NK-92 (cell line): ENCODE data around the gene SETBP1.
"Not testable (repeated sequence)": the region's sequence is repeated elsewhere in the genome, so short reads cannot be mapped to it uniquely, and the experiment has no call there.

Experiments used
- DNase-seq: peaks from one replicate; lab custom pipeline; 2025; ENCODE audit not compliant: unreplicated experiment; lab: John Stamatoyannopoulos, UW

Gene SETBP1

DNA sequence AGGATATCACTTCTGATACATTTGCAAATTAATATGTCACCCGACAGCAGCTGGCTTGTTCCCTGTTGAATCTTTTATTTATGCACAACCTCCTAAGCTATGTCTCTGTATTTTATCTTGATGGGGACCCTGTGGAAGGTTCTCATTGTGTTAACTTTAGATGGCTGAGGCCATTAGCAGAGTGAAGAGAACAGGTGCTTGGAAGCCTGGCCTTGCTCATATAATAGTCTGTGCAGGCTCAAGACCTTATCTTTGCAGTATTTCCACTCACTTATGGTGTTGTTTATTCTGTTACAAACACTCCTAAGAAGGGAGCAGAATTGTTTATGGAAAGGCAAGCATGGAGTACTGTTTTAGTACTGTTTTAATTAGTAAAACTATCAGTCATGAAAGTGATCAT, 107.6 kb downstream of the SETBP1 start:
- DNase-seq, result no peak

DNA sequence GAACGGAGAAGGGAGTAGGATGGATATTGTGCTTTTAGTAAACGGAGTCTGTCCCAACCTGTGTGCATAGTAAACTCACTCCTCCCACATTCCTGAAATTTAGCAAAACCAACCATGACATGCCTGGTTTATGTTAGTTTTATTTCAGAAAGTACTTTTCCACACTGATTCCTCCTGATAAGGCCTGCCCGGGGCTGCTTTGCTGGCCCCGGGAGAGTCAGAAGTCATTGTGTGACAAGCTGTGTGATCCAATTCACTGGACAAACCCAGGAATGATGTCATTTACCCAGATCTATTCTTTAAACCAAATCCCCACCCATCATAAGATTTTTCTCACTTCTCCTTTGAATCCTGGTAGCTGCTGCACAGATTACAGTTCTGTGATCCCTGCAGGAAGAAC, 109.0 kb downstream of the SETBP1 start:
- DNase-seq, result no peak

DNA sequence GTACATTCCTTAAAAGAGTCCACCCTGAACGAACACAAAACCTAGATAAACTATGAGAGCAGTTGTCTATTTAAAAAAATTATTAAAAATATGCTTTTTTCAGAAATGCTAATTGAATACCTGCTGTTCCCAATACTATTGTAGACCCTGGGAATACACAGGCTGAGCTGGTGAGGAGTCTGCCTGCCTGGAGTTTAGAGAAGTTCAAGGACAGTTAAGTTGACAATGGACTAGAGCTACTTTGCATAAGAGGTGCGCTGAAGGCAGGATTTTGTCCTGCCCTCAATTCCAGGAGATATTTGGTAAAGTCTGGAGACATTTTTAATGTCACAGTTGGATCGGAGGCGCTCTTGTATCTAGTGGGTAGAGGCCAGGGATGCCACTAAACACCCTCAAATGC, 110.2 kb downstream of the SETBP1 start:
- no peak for DNase-seq

DNA sequence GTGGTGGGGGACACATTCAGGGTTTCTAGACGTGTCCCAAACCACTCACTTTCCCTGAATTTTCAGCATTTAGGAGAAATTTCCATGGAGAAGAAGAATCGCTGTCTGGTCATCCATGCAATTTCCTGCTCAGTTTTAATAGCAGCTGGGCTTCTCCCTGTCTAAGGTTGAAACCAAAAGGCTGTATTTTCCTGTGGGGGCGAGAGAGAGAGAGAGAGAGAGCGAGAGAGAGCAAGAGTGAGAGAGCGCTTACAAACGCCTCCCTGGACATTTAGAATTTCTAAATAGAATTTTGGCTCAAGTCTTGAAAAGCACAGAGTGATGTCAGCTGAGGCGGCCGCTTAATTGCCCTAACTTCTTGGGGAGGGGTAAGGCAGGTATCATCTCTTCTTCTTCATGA, 110.8 kb downstream of the SETBP1 start:
- DNase-seq, result no peak

DNA sequence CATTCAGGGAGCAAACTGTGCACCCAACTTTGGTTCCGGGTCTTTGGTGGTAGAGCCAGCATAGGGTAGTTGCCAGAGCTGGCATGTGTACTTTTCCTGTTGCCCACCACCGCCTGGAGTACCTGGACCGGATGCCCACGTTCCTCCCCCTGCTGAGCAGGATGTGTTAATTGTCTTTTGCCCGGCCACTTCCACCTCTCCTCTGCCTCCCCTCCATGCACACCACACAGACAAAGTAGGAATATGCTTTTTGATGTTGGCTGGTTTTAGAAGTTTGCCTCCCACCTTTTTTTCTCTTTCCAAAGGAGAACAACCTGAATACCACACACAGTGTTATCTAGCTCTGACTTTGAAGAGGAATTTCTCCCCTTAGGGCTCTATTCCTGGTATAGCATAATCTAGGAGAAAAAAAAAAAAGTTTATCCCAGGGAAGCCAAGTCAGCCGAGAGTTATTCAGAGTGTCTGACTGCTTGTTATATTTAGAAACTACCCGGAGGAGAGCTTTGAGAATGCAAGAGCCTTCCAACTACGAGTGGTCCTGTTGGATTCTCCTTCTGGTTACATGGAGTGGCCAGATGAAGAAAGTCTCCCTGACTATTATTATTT, 111.9 kb downstream of the SETBP1 start:
- no peak for DNase-seq

DNA sequence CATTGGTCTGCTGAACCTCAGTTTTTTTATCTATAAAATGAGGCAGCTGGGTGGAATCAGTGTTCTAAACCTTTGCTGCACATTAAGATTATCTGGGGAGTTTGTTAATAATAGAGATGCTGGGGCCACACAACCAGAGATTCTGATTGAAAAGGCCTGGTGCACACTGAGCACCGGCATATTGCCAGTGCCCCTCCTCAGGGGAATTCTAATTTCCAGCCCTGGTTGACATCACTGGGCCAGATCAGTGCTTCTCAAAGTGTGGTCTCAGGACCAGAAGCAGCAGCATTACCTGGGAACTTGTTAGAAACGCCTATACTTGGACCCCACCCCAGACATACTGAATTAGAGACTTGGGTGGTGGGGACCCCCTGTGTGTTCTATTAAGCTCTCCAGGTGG, 112.5 kb downstream of the SETBP1 start:
- DNase-seq, result no peak

DNA sequence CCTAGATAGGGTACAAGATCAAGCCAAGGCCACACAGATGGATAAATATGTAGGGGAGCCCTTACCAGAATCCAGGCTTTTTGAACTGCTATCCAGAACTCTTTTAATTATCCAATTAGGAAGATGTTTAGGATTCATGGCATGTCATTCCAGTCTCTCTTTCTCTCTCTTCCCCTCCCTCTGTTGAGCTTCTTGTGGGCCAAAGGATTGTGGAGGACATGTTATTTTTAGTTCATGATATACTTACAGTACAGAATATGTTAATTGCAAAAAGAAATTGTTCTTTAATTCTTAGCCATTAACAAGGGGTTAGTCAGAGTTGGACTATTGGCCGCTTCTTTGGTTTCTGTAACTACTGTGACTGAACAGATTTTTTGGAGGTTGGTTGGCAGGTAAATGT, 113.0 kb downstream of the SETBP1 start:
- no peak for DNase-seq

DNA sequence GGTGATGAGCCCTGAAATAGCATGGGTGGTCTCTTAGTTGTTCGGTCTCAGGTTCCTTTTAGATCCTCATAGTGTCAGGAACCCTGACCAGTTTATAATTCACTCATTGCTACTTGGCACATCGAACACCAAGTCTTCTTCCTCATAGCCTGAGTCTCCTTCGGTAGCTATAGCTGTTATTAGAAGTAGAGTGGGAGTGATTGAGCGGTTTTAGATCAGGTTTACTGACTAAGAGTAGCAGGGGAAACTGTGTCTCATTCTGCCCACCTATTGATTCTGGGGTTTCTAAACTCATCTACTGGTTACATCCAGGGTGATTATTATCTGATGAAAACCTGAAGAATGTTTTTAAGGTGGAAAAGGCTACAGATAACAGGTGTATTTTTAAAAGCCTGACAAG, 114.6 kb downstream of the SETBP1 start:
- no peak for DNase-seq

DNA sequence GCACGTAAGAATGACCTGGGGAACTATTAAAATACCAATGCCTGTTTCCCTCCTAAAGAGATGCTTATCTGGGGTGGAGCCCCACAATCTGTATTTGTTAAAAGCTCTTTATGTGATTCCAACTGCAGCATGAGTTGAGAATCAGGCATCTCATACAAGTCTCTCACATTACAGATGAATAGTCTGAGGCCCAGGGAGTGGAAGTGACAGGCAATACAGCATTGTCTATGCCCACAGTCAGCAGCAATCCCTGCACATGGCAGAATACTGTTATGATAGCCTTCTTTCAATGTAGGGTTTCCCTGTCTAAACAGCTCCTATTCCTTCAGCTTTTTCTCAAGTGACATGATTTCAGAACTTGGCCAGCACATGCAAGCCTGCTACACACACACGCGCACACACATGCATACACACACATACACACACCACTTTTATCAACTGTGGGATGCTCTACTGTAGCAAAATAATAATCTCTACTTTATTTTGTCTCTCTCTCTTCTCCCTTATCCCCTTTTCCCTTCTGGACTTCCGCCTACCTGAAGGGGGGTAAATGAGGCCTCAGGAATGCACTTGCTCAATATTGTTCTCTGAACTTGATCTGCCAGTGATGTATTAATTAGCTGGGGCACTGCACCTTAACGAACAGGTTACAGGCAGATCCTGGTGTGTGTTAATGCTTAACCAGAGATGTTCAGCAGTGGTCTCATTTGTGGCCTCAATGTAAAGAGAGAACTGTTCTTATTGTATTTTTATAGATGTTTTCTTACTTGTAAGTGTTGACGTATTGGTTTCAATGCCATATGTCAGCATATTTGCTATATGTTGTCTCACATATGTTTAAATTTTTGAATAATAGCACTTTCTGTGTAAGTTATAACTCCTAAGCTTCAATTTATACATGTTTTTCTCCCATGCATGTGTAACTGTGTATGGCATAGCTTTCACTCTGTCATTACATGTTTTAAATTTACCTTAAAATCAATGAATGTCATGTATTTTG, 116.0 kb downstream of the SETBP1 start:
- no peak for DNase-seq

DNA sequence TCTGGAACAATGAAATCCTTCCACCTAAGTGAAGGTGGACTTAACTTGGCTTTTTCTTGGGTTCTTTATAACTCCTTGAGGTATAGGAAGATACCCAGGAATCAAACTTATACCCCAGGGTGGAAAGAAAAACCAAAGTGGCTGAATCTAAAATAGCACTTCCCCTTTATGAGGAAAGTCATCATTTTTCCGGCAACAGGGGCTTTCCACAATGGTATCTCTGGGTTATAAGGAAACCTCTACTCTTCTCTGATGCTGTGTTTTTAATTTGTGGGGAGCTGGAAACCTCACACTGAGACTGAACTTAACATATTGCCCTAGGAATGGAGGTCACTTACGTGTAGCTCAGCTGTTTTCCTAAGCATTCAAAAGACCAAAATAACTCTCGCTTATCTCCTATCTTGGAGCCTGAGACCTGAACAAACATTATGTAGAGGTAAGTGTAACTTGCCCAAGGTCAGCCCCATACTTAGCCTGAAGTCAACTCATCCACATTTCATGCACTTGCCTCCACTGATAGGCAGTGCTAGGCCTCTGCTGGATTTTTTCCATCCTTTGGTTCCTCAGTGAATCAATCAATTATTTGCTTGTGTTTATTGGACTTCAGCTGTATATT, 117.9 kb downstream of the SETBP1 start:
- DNase-seq, result no peak

DNA sequence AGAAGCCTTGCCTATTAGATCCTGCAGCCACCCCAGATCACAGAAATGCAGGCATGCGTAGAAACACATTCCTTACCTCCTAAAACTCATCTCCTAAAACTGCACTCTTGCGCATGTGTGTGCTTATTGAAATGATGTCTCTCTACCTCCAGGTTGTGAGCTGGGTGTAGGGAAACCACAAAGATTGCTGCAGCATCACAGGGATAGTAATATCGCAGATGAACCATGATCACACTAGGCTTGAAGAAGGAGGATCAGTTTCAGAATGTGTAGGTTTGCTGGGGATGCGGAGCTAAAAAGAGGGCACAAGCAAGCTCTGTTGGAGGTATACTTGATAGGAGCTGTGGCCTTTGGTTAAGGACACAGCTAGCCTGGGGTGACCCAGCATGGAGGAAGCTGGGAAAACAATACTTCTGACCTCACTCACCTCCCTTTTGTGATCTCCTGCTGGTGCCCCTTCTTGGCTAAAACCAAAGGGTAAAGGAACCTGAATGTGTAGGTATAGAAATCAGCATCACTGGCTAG, 118.8 kb downstream of the SETBP1 start:
- DNase-seq, result no peak

DNA sequence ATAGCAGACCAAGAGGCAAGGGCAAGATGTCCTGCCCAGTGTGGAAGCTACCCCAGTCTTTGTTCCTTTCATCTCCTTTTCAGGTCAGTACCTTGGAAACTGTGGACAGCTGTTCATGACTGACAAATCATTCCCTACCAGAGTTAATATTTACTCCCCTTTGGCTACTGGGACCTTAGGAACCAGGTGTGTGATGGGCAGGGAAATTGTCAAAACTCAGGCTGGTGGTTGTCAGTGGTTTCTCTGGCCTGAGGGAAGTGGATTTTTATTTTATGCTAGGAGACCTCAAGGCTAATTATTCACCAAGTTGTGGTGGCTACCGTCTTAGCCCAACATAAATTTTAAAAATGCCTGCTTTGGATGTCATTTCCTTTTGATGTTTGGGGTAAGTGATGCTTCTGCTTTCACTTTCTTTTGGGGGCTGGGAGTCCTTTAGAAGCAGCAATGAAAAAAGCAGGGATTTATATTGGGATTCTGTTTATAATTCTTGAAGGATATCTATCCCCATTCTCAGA, 119.3 kb downstream of the SETBP1 start:
- DNase-seq, result no peak

DNA sequence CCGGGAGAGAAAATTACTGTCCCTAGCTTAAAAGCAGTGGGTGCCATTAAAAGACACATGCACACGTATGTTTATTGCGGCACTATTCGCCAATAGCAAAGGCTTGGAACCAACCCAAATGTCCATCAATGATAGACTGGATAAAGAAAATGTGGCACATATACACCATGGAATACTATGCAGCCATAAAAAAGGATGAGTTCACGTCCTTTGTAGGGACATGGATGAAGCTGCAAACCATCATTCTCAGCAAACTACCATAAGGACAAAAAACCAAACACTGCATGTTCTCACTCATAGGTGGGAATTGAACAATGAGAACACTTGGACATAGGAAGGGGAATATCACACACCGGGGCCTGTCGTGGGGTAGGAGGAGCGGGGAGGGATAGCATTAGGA, 120.1 kb downstream of the SETBP1 start:
- not testable (repeated sequence) for DNase-seq

DNA sequence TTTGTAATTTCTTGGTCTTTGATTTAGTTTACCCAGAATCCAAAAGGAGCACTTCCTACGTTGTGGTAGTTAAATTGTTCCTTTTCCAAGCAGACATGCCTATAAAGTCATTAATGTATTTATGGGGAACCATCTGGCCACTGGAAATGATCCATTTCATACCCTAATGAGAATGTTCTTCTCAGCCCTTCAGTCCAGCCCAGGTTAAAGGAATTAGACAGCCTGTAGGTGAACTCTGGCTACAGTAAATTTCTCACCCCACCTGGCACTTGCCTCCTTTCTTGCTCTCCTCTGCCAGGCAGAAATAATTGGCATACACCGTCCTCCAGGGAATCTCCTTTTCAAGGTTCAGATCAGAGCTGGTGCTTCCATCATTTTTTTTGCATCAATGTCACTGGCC, 121.1 kb downstream of the SETBP1 start:
- DNase-seq, result no peak

DNA sequence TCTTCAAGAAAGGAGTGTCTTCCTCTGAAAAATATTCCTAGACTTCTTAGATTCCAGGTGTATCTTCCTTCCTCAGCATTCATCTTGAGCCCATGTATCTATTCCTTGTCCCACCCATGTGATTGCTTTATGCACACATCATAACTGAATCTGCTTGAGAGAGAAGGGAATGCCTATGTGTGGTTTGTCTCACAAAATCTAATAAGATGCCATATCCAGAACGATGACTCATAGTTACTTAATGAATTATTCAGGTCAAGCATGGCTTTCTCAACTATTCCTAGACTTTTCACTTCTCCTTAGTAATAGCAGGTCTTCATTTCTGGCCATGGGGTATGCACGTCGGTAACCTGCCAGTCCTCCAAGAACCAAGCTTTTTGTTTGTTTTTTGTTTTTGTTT, 121.8 kb downstream of the SETBP1 start:
- DNase-seq, result no peak

DNA sequence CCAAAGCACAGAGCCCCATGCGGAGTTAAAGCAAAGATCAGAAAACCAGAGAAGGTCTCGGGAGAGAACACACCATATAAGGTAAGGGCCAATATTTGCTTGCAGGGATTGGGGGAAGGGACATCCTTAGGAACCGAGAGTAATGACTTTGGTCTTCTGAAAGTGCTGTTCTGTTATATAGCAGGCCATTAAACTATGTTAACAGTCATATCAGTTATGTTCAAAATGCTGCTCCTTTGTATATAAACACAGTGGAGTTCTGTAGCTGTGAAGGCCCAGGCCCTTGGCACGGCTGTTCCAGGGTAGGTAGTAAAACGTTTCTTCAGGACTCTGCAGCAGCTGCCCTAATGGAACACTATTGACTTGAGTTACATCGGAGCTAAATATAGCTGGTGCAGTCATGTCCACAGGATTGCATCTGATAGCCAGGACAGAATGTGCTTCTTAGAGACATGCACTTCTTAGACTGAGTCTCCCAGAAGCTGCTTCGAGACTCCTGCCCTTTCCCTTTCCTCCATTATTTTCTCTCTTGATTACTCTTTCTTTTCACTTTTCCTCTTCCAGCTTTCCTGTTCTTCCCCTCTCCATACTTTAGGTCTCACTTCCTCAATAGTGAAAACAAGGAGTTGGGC, 122.4 kb downstream of the SETBP1 start:
- DNase-seq, result no peak

DNA sequence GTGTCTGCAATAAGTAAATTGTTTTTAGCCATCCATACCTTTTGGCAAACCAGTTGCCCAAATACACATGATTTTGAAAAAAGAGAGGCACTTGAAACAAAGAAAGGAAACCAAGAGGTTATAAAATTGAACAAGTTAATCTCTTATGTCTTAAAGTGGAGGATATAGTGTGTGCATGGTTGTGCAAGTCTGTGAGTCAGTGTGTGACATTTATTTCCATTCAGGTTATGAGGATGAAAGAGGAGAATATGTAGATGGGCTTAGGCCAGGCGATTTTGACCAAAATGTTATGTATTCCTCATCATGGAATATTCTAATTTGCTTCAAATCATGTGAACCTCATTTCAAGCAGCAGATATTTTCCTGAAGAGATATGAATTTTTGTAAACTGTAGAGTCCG, 123.3 kb downstream of the SETBP1 start:
- DNase-seq, result no peak

DNA sequence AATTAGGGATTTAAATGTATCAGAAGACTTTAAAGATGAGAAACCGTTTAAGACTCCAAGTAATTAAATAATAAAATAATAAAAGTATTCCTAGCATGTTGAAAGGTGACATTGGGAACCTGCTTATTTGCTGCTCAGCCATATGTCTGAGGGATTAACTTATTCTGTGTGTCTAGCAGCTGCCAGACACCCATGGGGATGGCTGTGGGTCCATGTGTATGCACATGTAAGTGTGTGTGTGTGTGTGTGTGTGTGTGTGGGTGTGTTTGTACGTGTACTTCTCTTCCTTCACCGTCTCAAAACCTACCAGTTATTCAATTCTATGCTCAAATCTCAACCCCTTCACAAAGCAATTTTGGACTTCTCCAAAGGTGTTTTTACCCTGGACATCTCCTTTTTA, 124.5 kb downstream of the SETBP1 start:
- DNase-seq, result no peak

DNA sequence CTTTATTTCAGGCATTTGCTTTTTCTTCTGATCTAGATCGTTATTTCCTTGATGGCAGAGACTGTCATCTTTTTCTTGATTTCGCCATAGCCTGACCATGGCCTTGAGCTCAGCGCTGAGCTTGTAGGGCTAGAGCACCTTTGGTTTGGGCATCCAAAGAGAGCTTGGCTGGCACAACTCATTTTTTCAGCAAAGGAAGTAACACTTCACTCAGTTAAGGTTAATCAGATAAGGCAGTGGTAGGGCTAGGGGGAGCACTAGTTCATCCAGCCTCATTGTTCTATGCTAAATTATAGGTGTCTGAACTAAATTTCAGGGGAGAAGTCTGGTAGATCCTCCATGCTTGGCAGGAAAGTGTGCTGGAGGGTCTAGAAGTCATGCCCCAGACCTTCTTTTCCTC, 125.0 kb downstream of the SETBP1 start:
- no peak for DNase-seq

DNA sequence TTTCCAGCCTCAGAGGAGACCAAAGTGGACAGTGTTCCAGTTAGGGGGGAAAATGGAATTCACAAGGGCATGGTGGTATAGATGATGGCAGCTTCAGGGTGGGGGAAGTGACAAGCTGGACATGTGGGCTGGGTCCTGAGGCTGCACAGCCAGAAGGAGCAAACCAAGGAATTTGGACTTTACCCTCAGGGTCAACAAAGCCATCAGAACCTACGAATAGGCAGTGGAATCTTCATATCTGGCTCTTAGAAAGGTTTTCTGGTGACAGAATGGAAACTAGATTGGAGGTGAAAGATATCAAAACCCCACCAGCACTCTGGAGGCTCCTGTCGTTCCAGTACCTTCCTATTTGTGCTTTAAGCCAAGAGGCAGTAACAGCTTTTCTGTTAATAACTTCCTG, 127.1 kb downstream of the SETBP1 start:
- no peak for DNase-seq

DNA sequence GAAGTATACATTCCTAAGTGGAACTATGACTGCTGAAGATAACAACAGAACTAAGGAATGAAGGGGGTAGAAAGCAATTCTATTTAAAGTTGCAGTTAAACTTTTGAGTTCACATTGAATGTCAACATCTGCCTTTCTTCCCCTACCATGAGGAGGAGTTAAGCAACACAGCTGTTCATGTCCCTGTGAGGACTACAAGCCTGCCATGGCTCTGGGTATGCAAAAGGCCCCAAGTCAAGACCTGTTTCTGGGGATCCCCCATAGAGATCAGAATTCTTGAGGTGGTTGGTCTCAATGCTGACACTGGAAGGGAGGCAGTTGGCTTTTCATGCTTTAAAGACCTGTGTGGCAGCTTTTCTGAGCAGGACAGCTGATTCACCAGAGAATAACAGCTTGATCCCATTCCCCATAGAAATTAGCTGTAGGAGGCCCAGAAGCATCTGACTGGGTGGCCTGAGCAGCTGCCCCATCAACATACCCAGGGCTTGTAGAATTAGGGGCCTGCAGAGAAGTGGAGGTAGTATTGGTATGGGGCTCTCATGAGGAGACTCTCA, 131.0 kb downstream of the SETBP1 start:
- no peak for DNase-seq
